ENCODE results near the gene CCDC6. TPM values are rescaled to one million over a fixed set of nuclear protein-coding genes. Genes with fewer than 3 reads are reported as not detected.

The CCDC6 gene
- total RNA-seq, 1 donor from 2014 or later, result 36.2 TPM

DNA sequence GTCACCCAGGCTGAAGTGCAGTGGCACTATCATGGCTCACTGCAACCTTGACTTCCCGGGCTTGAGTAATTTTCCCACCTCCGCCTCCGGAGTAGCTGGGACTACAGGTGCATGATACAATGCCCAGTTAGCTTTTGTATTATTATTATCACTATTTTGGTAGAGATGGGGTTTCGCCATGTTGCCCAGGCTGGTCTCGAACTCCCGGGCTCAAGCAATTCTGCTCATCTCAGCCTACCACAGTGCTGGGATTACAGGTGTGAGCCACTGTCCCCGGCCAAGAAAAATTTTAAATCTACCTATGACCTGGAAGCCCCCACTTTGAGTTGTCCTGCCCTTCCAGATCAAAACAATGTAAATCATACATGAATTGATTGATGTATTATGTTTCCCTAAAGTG, 38.8 kb downstream of the CCDC6 start:
- DNase-seq (ENCODE audit: low spot score) (no peak), ATAC-seq (no peak)
- intact Hi-C loops (cut with DNase I), result no loop called here

DNA sequence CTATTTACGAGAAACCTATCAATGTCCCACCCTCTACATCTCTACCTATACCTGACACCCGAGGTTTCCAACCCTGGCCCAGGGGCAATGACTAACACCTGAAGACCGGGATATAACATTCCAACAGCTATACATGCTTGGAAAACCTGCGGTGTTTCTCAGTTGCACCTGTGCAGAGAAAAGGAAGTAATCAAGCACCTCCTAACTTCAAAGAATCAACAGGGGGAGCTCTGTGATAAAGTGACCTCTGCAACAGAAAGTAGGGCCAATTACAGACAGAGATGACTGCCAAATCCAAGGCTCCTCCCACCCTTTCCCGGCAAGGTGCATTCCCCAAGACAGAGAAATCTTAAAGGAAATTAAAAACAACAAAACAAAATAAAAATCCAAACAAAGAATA, 41.3 kb downstream of the CCDC6 start:
- intact Hi-C loops (cut with DNase I), result no loop called here
- DNase-seq (ENCODE audit: low spot score) (no peak), ATAC-seq (no peak)

DNA sequence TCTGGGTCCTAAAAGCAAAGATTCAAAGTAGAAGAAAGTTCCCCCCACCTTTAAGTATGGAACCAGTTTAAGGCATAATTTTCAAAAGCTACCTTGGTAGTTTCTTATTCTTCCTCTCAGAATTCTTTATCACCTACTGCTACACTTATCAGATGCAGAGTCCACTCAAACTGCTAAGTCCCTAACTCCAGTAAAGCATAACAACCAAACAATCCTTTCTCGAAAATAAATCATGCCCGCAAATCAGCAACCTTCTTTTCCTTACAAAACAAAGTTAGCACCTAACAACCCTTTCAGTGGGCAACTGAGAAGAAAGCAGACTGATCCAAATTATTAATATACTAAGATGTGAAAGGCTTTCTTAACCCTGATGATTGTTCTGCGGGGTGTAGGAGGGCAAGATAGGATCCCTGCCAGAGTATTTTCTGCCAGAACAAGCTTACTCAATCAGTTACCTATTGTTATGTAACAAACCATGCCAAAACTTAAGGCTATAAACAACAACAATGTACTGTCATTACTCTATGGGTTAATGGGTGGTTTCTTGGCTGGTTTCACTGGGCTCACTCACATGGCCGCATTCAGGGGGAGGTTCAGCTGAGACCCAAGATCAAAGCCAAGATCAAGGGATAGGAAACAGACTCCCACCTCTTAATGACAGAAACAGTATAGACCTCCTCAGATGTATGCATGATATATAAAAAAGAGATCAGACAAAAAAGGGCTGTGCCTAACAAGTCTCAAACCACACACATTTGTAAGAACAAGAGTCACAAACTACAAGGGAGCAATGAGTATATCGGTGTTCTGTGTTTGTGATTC, 42.0 kb downstream of the CCDC6 start:
- DNase-seq (ENCODE audit: low spot score) (no peak), ATAC-seq (no peak)
- intact Hi-C loops (cut with DNase I), result no loop called here

DNA sequence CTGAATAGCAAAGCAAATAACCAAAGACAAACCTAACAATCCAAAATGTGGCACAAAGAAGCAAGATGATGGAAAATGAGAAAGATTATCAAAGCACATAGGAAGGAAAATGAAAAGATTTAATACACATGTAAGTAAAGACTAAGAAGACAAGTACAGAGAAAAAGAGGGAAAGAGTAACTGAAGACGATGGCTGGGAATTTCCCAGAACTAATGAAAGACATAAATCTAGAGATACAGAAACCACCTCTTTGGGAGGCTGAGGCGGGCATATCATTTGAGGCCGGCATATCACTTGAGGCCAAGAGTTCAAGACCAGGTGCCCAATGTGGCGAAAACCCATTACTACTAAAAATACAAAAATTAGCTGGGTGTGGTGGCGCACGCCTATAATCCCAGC, 46.8 kb downstream of the CCDC6 start:
- DNase-seq (ENCODE audit: low spot score) (no peak), ATAC-seq (no peak)
- intact Hi-C loops (cut with DNase I), result no loop called here

DNA sequence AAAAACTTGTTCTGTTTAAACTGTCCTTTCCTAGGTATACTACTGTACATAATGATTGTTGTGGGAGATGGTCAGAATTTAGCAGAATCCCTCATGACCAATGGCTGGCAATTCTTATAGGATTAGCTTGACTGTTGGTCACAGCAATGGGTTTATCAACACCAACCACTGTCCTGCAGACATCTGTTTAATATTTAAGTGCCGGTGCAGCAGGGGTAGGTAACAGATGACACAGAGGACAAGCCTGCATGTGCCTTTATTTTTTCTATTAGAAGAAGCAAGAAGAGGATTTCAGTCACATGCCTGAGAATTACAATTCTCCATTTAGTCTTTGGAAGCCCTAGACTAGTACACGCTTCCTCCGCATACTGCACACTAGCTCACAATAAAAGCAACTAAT, 48.4 kb downstream of the CCDC6 start:
- ATAC-seq, result no peak
- DNase-seq (ENCODE audit: low spot score), result no peak
- intact Hi-C loops (cut with DNase I), result no loop called here

DNA sequence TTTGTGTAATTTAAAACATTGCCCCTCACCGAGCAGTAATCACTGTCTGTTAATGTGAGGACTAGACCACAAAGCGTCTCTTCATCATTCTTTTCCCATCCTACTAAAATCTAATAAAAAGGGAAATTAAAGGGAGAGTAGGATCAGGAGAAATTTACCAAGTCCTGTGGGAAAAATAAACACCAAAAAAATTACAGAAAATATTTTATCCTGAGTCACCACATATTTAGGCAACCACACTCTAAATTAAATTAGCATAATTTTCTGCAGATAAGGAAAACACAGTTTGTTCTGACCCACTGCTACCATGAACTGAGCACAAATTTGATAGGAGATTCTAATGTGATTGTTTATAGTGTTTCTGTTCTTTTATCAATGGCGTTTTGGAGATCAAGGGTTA, 49.3 kb downstream of the CCDC6 start:
- ATAC-seq (no peak), DNase-seq (ENCODE audit: low spot score) (no peak)
- intact Hi-C loops (cut with DNase I), result no loop called here

DNA sequence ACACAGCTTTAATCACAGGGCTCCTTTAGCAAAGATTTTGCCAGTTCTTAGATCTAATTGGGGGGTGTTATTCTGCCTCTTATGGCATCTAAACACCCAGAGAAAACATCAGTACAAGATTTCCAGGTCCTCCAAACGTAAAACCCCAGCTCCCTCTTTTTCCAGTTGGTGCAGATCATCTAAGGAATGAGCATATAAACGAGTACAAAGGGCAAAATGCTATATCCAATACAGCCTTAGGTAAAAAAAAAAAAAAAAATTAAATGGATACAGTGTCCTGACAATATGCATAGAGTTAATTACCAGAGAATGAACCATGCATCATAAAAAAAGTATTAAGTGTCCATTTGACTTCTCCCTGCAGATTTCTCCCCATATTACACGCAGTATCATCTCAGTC, 50.3 kb downstream of the CCDC6 start:
- intact Hi-C loops (cut with DNase I), result no loop called here
- ATAC-seq (no peak), DNase-seq (ENCODE audit: low spot score) (no peak)

DNA sequence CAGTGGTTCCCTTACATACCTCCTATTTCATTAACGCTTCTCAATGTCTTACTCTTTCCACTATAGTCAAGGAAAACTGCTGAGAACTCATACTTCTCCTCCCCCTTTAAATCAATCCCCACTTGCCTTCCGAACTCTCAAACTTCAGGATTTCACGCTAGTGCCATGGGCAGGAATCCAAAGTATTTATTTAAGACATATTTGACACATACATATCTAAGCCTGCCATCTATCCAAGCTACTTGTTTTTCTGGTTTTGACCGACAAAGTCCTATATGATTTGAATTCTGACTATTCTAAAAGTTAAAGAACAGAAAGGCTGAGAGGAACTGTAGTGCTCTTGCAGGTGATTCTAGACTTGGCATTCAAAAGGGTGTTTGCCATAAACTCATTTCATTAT, 51.8 kb downstream of the CCDC6 start:
- DNase-seq (ENCODE audit: low spot score) (no peak), ATAC-seq (no peak)
- intact Hi-C loops (cut with DNase I), result no loop called here

DNA sequence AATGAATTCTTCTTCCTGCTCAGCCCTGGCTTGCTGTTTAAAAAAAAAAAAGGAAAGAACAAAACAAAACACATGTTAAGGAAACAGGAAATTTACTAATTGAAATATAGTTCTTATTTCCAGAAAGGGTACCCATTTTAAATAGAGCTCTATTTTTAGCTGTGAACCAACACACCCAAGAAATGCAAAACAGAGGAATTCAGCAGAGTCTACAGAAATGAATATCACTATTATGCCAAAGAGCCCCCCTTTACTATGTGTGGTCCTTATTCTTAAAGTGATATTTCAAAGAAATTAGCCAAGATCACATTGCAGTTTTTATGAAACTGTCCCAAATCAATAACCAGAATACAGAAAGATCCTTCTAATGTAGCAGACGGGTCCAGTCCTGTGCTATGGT, 53.7 kb downstream of the CCDC6 start:
- intact Hi-C loops (cut with DNase I), result no loop called here
- DNase-seq (ENCODE audit: low spot score) (no peak), ATAC-seq (no peak)

DNA sequence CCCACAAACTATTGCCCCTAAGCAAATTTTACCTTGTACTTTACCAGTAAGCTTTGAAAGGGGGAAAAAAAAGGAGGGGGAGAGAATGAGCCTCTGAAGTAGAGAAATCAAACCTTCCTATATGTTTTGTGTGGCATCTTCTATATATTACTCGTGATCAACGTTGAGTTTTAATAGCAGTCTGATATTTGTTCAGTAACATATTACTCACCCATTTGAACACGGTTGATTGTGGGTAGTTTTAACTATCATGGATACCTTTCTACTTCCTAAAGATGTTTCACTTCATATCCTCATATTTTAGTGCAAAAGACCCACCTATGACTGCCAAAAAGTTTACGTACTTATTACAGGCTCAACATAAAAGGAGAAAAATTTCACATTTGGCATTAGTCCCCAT, 54.5 kb downstream of the CCDC6 start:
- DNase-seq (ENCODE audit: low spot score) (no peak), ATAC-seq (no peak)
- intact Hi-C loops (cut with DNase I), result no loop called here

DNA sequence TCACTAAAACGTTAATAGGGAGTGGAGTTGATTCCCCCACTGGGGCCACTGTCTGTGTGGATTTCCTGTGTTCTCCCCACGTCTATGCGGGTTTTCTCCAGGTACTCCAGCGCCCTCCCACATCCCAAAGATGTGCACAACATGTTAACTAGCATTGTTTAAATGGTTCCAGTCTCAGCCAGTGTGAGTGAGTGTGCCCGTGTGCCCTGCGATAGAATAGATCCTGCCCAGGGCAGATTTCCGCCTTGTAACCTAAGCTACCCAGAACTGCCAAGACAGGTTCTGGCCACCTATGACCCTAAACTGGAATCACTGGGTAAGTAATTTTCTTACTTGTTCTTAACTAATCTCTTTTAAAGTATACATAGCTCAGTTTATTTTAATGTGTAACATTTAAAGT, 58.5 kb downstream of the CCDC6 start:
- ATAC-seq (no peak), DNase-seq (ENCODE audit: low spot score) (no peak)
- intact Hi-C loops (cut with DNase I), result loop anchor here (2.0 kb wide), 1 partner anchor 159 kb away; no protein-coding TSS in a partner anchor

DNA sequence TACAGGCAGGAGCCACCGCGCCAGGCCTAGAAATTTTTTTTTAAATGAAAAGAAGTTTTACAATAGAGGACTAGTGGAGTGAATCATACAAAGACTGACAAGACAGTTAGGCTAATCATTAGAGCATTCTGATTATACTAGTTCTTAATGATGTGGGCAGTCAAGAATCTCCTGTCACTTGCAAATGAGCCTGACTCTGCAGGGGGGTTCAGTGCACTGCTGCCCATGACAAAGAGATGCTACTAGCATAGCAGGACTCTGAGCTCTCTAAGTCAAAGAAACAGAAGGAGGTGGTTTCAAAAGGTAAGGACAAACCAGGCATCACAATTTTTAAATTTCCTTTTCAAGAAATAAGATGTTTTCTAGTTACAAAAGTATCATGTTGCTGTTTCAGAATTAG, 59.0 kb downstream of the CCDC6 start:
- intact Hi-C loops (cut with DNase I), result no loop called here
- no peak for DNase-seq (ENCODE audit: low spot score)
- ATAC-seq, result no peak

DNA sequence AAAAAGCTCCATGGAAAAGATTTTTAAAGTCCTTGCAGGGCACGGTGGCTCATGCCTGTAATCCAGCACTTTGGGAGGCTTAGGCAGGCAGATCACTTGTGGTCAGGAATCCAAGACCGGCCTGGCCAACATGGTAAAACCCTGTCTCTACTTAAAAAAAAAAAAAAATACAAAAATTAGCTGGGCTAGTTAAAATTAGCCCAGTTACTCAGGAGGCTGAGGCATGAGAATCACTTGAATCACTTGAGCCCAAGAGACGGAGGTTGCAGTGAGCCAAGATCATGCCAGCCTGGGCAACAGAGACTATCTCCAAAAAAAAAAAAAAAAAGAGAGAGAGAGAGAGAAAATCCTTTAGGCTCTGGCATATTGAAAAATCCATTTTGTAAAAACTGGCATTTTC, 61.9 kb downstream of the CCDC6 start:
- ATAC-seq, result no peak
- intact Hi-C loops (cut with DNase I), result no loop called here
- DNase-seq (ENCODE audit: low spot score), result no peak

DNA sequence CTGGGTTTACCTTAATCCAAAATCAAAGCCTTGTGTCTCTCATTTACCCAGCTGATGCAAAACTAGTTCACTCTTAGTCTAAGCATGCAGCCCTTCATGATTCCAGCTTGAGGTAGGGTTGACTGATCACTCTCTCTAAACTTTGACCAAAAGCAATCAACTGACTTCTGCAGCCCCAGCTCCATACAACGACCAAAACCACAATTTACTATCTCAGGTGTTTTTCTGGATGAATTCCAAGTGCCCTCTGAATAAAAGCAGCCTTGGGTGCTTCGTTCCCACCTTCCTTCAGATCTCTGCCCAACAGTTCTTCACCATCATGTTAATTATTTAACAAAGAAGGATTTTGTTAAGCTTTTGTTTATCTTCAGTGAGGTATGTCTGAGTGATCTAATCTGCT, 62.6 kb downstream of the CCDC6 start:
- intact Hi-C loops (cut with DNase I), result no loop called here

DNA sequence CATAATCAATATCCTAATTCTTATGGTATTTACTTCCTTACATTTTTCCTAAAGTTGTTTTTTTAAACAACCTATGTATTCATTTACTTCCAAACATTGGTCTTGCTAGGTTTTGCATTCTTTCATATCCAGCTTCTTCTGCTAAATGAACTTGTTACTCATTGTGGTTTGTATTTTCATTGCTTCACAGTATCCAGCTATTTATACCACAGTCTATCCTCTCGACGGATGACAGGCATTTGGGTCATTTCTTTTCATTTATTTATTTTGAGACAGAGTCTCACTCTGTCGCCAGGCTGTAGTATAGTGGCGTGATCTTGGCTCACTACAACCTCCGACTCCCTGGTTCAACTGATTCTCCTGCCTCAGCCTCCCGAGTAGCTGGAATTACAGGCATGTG, 66.8 kb downstream of the CCDC6 start:
- intact Hi-C loops (cut with DNase I), result no loop called here
- DNase-seq (ENCODE audit: low spot score) (no peak), ATAC-seq (no peak)

More for the DNA sequence above, 62.6 kb downstream of the CCDC6 start:
- ATAC-seq (no peak), DNase-seq (ENCODE audit: low spot score) (no peak)

DNA sequence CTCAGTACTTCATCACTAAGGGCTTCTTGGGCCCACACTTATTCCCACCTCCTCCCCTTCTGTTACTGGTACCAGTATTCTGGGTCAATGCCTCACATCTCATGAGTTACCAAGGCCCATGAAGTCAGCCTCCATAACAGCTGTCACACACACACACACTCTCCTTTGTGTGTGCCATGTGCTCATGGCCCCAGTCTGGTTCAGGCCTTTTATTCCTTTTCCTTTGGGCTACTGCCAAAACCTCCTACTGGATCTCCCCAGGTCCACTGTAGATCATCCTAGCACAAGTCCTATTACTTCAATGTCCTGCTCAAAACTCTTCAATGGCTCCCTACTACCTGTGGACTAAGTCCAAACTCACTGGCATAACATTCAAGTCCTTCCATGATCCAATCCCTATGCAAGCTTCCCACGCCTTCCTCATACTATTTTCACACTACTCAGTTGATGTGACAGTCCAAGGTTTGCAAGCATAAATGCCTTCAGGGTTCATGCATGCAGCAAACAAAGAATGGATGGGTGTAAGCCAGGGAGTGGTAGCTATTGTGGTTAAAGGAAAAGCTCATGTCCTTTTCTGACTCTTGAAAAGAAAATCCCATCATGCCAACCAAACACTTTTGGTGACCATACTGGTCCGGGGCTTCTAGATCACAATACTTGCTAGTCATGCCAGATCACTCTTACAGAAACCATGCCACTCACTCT, 68.1 kb downstream of the CCDC6 start:
- ATAC-seq, result no peak

DNA sequence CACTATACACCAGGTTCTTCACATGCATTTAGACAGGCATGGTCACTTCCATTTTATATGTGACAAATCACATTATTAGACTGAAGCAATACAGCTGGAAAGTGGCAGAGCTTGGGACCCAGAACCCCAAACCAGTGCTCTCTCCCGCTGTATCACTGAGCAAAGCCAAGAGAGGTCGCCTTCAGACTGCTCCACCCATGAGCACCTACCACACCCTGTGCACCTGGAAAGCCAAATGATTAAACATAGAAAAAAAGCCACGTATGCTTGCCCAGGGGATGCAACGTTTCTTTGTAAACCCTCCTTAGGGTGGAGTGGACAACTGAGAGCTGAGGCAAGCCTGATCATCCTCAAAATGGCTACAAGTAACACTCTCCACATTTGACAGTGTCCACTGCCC, 72.5 kb downstream of the CCDC6 start:
- intact Hi-C loops (cut with DNase I), result no loop called here
- no peak for ATAC-seq
- DNase-seq (ENCODE audit: low spot score), result no peak

More for the DNA sequence above, 68.1 kb downstream of the CCDC6 start:
- intact Hi-C loops (cut with DNase I), result no loop called here
- DNase-seq (ENCODE audit: low spot score), result no peak

DNA sequence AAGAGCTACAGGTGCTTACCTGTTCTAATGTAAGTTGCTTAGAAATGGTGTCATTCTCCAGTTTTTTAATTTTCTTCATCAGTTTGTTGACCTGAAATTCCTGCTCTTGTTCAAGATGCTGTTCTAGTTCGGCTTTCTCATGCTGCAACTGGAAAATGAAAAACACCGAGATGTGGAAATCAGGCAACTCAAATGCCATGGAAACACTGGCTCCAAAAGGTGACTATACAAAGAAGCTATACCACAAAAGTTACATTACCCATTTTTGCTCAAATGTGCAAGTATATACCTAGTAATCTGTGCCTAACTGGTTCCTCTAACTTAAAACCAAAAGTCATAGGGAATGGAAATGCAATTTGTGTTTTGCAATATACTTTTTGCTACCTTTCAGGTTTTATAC, 73.8 kb downstream of the CCDC6 start:
- ATAC-seq, result no peak
- no peak for DNase-seq (ENCODE audit: low spot score)
- intact Hi-C loops (cut with DNase I), result no loop called here

DNA sequence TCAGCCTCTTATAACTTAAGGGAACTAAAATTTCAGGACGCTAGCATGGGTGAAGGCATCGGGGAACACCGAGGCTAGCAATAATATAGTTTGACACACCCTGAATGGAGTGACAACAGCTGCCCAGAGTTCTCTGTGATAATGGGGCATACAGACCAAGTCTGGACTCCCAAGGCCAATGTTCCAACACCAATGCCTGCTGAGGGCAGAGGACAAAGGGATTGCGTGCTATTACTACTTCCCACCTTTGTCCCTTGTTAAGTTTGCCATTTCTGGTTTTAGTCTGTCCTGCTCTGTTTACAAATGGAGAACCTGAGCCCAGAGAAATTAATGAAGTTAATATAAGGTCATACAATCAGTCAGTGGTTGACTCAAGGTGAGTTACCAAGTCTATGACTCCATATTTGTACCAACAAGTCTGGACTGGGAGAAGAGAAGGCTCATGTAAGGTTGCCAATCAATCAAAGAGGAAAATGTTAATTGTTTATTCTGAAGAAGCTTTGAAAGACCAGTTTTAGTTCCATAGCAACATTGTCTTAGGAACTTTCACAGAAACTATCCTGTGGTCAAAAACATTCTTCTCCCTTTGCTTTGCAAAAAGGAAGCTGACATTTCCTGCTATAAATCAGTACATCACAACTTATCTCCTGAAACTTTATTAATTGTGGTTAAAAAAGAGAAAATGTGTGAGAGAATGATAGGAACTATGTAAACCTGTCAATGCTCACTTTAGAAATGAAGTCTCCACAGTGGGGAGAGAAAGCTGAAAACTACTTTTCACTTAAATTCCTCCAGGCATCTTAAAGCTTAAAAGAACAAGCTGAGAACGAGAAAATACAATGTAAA, 74.5 kb downstream of the CCDC6 start:
- ATAC-seq (no peak), DNase-seq (ENCODE audit: low spot score) (no peak)
- intact Hi-C loops (cut with DNase I), result no loop called here
